Erythroblast (primary cell): ENCODE data around the gene POLN.

ENCODE experiments used
- GATA1 ChIP-seq: IDR thresholded peaks from 2 replicates; pipeline ENCODE4 v1.6.1; 2011; ENCODE audit warnings: low read depth, mild to moderate bottlenecking, control low read depth, low read length, moderate library complexity
- POLR2A ChIP-seq: IDR thresholded peaks from 2 replicates; pipeline ENCODE4 v1.6.1; 2011; ENCODE audit warnings: mild to moderate bottlenecking, low read length

GRCh38 chr4:2095236-2096072, 146.5 kb downstream of the POLN start:
- TF ChIP-seq POLR2A (no peak), GATA1 (no peak)
